NB4 (cell line): ENCODE results near the gene PLCH2.

Experiments used
- DNase-seq: peaks from one replicate; pipeline ENCODE4 v3.0.0; 2010; ENCODE audit warnings: low read depth
- H3K4me3 ChIP-seq: one replicate; pipeline ENCODE4 v1.5.1; 2011; ENCODE audit warnings: mild to moderate bottlenecking, low read depth, low read length, moderate library complexity
- MAX ChIP-seq: IDR thresholded peaks from 2 replicates; pipeline ENCODE4 v1.6.1; 2011; ENCODE audit warnings: low read depth, low read length
- MYC ChIP-seq: IDR thresholded peaks from 2 replicates; pipeline ENCODE4 v1.6.1; 2011; ENCODE audit warnings: low read depth, low read length
- POLR2A ChIP-seq: IDR thresholded peaks from 2 replicates; pipeline ENCODE4 v1.6.1; 2011; ENCODE audit warnings: mild to moderate bottlenecking; ENCODE audit not compliant: insufficient read length; ENCODE audit errors: extremely low read depth
- TF ChIP-seq, protein P1 (sequence below): IDR thresholded peaks from one replicate; pipeline ENCODE4 v1.5.1; 2012; ENCODE audit warnings: low read depth, low read length

PLCH2 gene

DNA sequence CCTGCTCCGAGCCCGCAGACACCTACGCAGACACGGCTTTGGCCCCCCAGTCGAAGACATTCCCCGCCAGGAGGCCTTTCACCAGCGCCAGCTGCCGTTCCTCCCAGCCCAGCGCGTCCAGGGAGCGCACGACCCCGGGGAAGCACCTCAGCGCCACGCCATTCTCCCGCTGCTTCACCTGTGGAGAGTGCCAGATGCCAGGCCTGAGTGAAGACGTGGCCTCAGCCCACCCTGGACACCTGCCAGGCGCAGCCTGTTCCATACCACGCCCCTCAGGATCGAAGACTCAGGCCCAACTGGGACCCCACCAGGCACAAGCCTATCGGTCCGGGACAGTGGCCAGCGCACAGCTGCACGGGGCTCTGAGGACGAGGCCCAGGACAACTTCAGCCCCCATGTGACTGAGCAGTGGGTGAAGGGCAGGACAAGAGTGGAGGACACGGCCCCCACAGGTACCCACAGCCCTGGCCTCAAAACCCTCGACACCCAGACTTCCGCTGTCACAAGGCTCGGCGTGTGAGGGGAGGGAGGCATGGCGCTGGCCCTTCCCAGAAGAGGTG lies 36.9 kb downstream of the PLCH2 start:
- no peak overlapping the region for H3K4me3 ChIP-seq
- no peak for DNase-seq
- TF ChIP-seq MYC (no peak), POLR2A (no peak), MAX (no peak)
- TF ChIP-seq, protein P1, sequence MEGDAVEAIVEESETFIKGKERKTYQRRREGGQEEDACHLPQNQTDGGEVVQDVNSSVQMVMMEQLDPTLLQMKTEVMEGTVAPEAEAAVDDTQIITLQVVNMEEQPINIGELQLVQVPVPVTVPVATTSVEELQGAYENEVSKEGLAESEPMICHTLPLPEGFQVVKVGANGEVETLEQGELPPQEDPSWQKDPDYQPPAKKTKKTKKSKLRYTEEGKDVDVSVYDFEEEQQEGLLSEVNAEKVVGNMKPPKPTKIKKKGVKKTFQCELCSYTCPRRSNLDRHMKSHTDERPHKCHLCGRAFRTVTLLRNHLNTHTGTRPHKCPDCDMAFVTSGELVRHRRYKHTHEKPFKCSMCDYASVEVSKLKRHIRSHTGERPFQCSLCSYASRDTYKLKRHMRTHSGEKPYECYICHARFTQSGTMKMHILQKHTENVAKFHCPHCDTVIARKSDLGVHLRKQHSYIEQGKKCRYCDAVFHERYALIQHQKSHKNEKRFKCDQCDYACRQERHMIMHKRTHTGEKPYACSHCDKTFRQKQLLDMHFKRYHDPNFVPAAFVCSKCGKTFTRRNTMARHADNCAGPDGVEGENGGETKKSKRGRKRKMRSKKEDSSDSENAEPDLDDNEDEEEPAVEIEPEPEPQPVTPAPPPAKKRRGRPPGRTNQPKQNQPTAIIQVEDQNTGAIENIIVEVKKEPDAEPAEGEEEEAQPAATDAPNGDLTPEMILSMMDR, result no peak

DNA sequence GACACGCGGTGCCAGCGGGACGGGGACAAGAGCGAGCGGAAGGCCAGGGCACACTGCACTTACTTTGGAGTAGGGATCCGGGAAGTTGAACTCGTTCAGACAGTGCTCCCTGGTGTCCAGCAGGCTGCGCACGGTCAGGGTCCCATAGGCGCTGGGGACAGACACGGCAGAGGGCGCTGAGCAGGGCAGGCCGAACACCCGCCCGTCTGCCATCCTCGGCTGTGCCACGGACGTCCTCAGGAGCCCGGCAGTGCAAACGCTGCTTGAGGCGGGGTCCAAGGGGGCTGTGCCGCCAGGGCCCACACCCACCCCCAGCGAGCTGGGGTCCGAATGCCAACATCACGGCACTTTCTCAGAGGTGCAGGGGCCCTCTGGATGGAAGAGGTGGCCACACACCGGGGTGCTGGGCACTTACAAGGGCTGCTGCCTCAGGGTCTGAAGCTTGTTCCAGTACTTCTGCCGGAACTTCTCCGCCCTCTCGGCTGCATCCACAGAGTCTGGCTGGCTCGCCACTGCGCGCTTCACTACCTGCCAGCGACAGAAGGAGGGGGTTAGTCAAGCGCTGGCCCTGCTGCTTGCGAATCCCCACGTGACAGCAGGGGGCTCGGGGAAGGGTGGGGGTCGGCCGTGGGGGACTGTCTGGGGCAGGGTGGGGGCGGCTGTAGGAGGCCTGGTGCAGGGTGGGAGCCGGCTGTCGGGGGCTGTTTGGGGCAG lies 38.0 kb downstream of the PLCH2 start:
- TF ChIP-seq POLR2A (no peak), MYC (no peak), MAX (no peak)
- TF ChIP-seq, protein P1, result no peak
- DNase-seq, result no peak
- no peak overlapping the region for H3K4me3 ChIP-seq

DNA sequence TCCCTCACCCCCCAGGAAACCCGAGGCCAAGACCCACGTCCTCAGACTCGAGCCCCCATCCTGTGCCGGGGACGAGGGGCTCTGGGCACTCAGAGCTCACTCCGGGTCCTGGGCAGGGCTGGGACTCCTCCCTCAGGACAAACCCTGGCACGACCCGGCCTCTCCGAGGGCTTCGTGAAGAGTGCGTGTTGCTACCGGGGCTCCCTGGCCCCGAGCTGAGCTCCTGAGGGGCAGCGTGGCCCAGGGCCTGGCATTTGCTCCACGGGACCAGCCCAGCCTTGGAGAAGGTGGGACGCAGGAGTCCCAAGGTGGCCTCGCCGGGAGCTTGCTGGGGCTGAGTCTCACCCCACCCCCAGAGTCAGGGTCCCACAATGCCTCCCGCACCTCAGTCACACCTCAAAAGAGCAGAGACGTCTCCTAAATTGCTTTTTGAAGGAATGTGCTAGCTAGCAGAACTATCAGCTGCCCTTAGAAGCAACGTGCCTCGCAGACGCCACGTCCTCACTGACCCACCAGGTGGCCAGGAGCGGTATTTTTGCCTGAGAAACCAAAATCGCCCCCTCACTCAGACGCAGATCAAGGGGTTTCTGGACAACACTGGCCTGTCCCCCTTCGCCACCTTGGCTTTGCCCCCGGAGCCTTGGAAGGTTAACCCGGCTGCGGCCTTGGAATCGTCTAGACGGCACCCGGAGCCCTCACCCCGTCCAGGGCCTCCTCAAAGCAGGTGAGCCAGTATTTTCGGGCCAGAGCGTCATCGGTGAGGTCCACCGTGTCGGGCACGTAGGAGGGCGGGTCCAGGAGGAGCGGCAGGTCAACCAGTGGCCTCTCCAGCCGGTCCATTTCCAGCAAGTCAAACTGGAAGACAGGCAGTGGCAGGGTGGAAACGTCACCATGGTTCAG lies 39.0 kb downstream of the PLCH2 start:
- no peak overlapping the region for H3K4me3 ChIP-seq
- TF ChIP-seq MAX (no peak), MYC (no peak)
- no peak for DNase-seq

DNA sequence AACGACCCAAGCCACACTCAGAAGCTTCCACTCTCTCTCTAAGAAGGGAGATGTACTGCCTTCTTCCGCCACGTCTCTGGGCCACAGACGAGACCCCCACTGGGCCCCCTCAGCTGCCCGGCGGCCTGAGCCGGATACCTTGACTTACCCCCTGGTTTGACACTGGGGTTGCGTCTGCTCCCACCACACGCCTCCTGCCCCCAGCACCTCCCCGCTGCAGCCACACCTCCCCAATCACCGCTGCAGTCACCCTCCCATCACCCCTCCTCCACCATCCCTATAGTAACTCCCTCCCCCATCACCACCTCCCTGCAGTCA lies 39.6 kb downstream of the PLCH2 start:
- no peak for DNase-seq
- TF ChIP-seq POLR2A (no peak), MAX (no peak), MYC (no peak)
- TF ChIP-seq, protein P1, result no peak
- H3K4me3 ChIP-seq, result no peak overlapping the region

GRCh38 chr1:2516124-2516523 lies 40.0 kb downstream of the PLCH2 start:
- no peak overlapping the region for H3K4me3 ChIP-seq
- DNase-seq, result no peak
- no peak for TF ChIP-seq MYC
- no peak for TF ChIP-seq POLR2A
- no peak for TF ChIP-seq MAX
- TF ChIP-seq, protein P1, result no peak

DNA sequence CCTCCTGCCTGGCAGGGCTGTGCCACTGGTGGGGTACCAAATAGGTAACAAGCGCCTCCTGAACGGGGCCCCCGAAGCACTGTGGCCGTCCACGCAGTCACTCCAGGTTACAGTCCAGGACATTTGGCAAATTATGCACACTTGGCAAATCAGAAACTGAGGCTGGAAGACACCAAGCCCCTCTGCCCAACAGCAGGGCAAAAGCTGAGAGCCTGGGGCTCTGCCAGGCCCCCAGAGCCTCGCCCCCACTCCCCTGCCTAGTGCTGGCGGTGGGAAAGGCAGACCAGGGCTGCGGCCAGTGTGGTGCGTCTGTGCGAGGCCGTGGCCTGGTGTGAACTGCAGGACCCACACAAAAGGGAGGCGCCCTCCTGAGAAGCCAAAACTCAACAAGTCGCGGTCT lies 40.9 kb downstream of the PLCH2 start:
- TF ChIP-seq POLR2A, result no peak
- no peak for TF ChIP-seq MAX
- no peak for TF ChIP-seq MYC
- TF ChIP-seq, protein P1, result no peak
- H3K4me3 ChIP-seq, result no peak overlapping the region
- no peak for DNase-seq
